HTR-8/SVneo (cell line): ENCODE results near the gene ANXA9.

Experiments
- DNase-seq: peaks from one replicate; pipeline ENCODE4 v3.0.0; 2011; ENCODE audit warnings: low spot score, mixed read lengths; ENCODE audit not compliant: insufficient read length
- FAIRE-seq: peaks from 2 replicates; lab custom pipeline; 2011; peaks lifted over from hg19 to GRCh38; lab: Jason Lieb, UNC

ANXA9 gene

GRCh38 chr1:151001602-151002001 is 19.5 kb downstream of the ANXA9 start:
- no peak for DNase-seq
- no peak for FAIRE-seq

GRCh38 chr1:151002051-151002450 is 20.0 kb downstream of the ANXA9 start:
- no peak for DNase-seq
- no peak for FAIRE-seq

- no peak for DNase-seq
- no peak for FAIRE-seq
Measured at GRCh38 chr1:151002611-151003010, 20.5 kb downstream of the ANXA9 start.

GRCh38 chr1:151003180-151003579 is 21.1 kb downstream of the ANXA9 start:
- FAIRE-seq (no peak), DNase-seq (no peak)

- FAIRE-seq (no peak), DNase-seq (no peak)
Measured at GRCh38 chr1:151005729-151006319, 23.7 kb downstream of the ANXA9 start.

GRCh38 chr1:151006327-151007052 is 24.4 kb downstream of the ANXA9 start, which contains the start of gene MINDY1:
Gene MINDY1 (minus strand): TSS chr1:151006902. CDS start chr1:151002617, 4,285 bp downstream.
- DNase-seq (peak; percentile 76), FAIRE-seq (no peak)

- DNase-seq (no peak), FAIRE-seq (no peak)
Measured at GRCh38 chr1:151007853-151008243, 25.8 kb downstream of the ANXA9 start.

- FAIRE-seq = no peak
- peak; percentile 96 for DNase-seq
Measured at GRCh38 chr1:151008244-151009205, 26.4 kb downstream of the ANXA9 start, which contains the start of gene PRUNE1. Gene PRUNE1 (plus strand): TSS chr1:151008449. CDS start chr1:151008633, 184 bp downstream.

- DNase-seq (no peak), FAIRE-seq (no peak)
Measured at GRCh38 chr1:151009206-151009587, 27.1 kb downstream of the ANXA9 start.

GRCh38 chr1:151009674-151010345 is 27.7 kb downstream of the ANXA9 start:
- DNase-seq (no peak), FAIRE-seq (no peak)

GRCh38 chr1:151010346-151010726 is 28.2 kb downstream of the ANXA9 start:
- no peak for DNase-seq
- no peak for FAIRE-seq

GRCh38 chr1:151011154-151011850 is 29.2 kb downstream of the ANXA9 start:
- FAIRE-seq (no peak), DNase-seq (no peak)

- FAIRE-seq (no peak), DNase-seq (no peak)
Measured at GRCh38 chr1:151012684-151013471, 30.8 kb downstream of the ANXA9 start.

GRCh38 chr1:151013518-151013917 is 31.4 kb downstream of the ANXA9 start:
- FAIRE-seq (no peak), DNase-seq (no peak)

- FAIRE-seq (no peak), DNase-seq (peak; percentile 54)
Measured at GRCh38 chr1:151024540-151025146, 42.6 kb downstream of the ANXA9 start.

GRCh38 chr1:151026460-151026859 is 44.4 kb downstream of the ANXA9 start:
- no peak for DNase-seq
- no peak for FAIRE-seq

- FAIRE-seq = no peak
- DNase-seq = no peak
Measured at GRCh38 chr1:151032164-151032563, 50.1 kb downstream of the ANXA9 start.

GRCh38 chr1:151035167-151035566 is 53.1 kb downstream of the ANXA9 start:
- FAIRE-seq = no peak
- DNase-seq = no peak
